NCI-H446 treated with DMSO at 0.1 percent for 48 hours (cell line): ENCODE measurements around the gene LCE3D.
"Not testable (repeated sequence)": the region's sequence is repeated elsewhere in the genome, so short reads cannot be mapped to it uniquely, and the experiment has no call there.

Source experiments
- DNase-seq: peaks from one replicate; lab custom pipeline; 2025; lab: John Stamatoyannopoulos, UW

The LCE3D gene, protein sequence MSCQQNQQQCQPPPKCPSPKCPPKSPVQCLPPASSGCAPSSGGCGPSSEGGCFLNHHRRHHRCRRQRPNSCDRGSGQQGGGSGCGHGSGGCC

DNA sequence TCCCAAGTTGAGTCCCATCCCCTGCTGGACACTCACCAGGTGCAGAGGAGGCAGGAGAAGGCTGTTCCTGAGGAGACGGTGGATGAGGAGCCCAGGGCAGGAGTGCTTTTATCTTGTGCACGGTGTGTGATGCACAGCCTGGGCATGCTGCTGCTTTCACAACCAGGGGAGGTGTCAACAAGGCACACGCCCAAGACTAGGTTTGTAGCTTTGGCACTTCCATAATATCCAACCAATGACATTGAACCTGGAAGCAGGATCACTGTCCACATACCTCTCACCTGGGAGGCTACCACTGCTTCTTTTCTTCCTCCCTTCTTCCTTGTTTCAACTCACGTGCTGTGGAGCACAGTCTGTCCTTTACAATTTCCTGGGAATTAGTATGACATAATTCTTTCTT lies at the start of gene LCE3D:
TSS of gene LCE3D (minus strand) at position 84 of the 400 bp plus-strand sequence. CDS start 580 bp downstream, outside the sequence.
- DNase-seq, result no peak

DNA sequence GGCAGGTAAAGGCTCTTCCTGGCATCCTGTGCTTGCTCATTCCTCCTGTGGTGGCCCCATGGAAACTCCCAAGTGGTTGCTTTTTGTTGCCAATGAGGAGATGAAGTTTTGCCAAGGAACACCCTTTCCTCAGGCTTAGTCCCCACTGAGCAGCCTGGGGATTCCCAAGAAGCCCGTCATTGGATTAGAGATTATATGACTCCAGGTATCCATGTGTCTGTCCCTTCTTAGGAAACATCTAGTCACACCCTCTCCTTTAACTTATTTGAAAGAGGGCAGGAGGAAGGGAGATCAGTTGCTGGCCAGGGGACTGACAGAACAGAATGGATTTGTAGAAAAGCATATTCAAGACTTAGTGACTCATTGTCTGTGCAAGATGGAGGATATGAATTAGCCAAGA lies 46.4 kb upstream of the LCE3D start:
- no peak for DNase-seq

DNA sequence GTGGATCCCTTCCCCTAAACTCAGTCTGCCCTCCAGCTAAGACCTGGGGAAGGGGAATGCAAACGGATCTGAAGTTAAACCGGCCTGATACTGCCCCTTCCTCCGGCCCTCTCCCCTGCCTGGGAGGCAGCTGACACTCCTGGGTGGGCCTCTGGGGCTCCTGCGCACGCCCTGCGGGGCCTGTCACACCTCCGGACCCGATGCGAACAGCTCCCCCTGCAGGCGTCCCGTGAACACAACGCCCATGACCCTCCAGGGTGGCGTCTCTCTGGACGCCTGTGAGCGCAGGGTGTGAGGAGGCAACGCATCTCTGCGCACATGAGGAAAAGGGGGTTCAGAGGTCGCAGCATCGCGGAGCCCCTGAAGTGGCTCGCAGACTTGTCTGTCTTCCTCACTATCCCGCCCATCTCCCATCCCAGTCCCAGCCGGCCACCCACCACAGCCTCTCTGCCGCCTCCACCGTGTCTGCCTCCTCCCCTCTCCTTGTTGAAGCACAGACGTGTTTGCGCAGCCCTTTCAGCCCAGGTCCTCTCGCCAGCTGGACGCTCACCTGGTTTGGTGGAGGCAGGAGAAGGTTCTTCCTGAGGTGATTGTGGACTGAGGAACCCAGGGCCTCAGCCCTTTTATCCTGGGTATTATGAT lies 43.0 kb upstream of the LCE3D start:
- no peak for DNase-seq

DNA sequence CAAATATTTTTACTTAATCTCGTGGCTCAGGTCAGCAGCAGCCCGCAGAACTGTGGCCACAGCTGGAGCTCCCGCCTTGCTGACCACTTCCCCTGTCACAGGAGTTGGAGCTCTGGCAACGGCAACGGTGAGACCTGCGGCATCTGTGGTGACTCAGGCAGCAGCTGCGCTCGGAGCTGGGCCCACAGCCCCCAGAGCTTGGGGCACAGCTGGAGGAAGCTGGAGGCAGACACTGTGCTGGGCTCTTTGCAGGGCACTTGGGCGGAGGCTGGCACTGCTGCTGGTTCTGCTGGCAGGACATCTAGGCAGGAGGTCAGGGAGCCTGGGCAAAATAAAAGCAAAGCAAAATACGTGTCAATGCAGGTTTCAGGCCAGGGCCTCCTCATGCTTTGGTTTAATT lies 42.5 kb upstream of the LCE3D start, which contains the start of gene LCE3A:
TSS of gene LCE3A (minus strand) at position 301 of the 400 bp plus-strand sequence. CDS start at position 301, 0 bp downstream.
- no peak for DNase-seq

DNA sequence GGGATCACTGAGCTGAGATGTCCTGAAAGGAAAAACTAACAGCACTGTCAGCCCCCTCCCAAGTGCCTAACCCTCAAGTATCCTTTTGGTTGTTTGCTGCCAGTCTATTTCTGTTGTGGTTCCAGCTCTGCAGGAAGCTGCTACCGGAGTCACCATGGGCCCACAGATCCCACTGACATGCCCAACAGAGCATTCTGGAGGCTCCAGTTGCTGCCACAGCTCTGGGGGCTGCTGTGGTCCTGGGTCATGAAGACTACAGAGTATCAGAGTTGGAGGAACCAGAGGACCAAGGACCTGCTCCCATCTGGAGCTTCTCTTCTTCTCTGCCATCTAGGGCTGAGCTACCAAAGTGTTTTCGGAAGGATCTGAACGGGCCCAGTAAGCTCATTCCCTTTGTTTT lies 41.7 kb upstream of the LCE3D start:
- DNase-seq, result no peak

DNA sequence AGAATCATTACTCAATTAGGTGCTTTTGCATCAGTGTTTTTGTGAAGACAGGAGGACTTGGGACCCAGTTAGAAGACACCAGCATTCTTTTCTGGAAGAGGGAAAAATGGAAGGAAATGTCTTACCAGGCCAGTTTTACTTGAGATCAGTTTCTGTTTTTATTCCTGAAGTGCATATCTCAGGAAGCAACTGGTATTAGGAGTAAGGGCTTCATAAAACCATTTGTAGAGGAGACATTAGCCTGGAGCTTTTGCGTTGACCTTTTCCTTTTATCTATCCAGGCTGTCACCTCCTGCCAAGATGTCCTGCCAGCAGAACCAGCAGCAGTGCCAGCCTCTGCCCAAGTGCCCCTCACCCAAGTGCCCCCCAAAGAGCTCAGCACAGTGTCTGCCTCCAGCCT lies 33.2 kb upstream of the LCE3D start, which contains the start of gene LCE3B:
TSS of gene LCE3B (plus strand) at position 301 of the 400 bp plus-strand sequence. CDS start at position 301, 0 bp downstream.
- no peak for DNase-seq

DNA sequence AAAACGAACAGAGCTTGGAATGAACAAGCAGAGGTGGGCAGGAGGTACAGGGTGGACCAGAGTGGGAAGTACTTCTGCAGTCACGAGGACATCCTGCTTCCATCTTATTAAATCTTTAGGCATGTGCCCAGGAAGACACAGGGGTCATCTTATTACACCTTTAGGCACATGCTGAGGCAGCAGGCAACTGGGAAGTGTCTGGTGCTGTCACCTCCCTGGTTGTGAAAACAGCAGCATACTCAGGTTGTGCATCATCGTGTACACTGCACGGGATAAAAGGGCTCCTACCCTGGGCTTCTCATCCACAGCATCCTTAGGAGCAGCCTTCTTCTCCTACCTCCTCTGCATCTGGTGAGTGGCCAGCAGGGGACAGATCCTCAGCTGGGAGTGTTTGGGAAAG lies 19.6 kb upstream of the LCE3D start, which contains the start of gene LCE3C:
TSS of gene LCE3C (plus strand) at position 301 of the 400 bp plus-strand sequence. CDS start 498 bp downstream, outside the sequence.
- DNase-seq, result no peak

DNA sequence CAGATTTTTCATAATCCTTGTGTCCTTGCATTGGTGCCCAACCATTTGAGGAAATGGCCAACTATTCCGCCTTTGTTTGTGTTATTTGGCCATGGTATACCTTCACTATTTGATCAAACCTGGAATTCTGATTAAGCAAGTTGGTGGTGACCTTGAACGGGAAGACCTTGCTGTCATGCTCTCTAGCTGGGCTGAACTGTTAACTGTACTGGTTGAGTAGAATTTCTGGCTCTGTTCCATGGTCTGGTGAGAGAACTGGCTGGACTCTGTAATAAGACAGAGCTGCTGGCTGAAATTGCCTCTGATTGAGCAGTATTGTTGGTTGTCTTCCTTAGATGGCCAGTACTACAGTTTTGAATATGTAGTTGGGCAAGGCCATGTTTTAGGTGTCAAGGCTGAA lies 16.7 kb upstream of the LCE3D start:
- DNase-seq, result no peak

DNA sequence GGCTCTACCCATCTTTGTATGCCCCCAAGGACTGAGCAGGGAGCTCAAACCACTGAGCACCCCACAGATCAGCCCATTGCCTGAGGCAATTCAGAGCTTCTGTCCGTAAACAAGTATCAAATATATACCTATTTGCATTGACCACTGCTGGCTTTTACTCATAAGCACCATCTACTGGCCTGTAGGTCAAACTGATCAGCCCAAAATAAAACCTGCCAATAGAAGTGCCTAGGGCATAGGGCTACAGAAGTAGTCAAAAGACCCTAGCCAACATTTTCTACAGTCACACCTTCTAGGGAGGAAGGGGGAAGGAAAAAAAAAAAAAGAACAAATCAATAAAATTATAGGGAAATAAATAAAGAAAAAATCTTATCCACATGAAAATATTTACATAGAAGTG lies 5.3 kb upstream of the LCE3D start:
- DNase-seq, result no peak

DNA sequence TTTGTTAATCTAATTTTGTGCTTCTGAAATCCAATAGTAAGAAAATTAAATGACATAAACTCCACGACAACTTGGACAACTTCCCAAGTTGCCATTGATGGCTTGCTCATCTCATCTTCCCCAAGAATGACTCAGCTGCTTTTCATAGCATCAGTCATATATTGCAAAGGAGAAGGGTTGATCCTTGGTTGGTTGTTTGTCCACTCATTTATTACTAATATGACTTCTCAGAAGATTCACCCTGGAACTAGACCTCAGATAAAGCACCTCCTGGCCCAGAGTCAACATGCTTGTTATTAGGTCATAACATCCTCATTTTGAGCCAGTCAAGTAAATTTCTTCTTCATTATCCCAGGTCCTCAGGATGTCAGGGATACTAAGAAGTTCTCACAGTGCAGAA lies 2.3 kb upstream of the LCE3D start:
- DNase-seq, result no peak

DNA sequence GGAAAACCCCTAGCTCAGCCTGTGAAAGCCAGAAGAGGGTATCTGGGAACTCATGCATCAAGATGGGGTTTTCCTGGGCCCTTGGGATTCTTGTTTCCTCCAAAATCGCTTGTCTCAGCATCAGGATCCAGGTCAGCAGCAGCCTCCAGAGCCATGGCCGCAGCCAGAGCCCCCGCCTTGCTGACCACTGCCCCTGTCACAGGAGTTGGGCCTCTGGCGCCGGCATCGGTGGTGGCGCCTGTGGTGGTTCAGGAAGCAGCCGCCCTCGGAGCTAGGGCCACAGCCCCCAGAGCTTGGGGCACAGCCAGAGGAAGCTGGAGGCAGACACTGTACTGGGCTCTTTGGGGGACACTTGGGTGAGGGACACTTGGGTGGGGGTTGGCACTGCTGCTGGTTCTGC lies 790 bp downstream of the LCE3D start:
- DNase-seq, result not testable (repeated sequence)

DNA sequence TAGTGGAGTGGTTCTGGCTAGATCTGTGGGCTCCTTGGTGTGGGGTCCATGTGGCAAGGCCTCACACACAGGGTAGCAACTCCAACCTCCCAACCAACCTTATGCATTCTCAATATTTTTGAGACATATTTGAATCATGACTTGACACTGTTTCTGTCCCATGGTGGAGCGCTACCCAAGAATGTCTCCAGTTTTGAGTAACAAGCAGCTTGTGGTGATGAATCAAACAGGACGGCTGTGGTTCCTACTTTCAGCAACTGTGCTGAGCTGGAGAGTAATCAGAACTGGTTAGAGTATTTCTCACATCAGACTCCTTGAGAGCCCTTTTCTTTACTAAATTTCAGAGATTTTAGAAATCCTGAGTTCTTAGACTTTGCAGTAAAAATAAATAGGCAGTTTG lies 3.1 kb downstream of the LCE3D start:
- no peak for DNase-seq

DNA sequence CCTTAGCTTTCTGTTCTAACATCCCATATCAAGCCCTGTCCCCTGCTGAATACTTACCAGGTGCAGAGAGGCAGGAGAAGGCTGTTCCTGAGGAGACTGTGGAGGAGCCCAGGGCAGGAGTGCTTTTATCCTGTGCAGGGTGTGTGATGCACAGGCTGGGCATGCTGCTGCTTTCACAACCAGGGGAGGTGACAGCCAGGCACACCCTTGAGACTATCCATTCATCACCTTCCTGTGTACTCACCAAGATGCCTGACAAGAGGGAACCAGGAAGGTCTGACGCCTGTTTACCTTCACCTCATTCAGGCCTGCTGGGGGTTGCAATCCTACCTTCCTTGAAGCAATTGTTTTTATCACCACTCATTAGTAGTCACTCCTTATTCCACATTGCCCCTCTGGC lies 13.6 kb downstream of the LCE3D start, which contains the start of gene LCE3E:
TSS of gene LCE3E (minus strand) at position 100 of the 400 bp plus-strand sequence. CDS start 572 bp downstream, outside the sequence.
- no peak for DNase-seq

DNA sequence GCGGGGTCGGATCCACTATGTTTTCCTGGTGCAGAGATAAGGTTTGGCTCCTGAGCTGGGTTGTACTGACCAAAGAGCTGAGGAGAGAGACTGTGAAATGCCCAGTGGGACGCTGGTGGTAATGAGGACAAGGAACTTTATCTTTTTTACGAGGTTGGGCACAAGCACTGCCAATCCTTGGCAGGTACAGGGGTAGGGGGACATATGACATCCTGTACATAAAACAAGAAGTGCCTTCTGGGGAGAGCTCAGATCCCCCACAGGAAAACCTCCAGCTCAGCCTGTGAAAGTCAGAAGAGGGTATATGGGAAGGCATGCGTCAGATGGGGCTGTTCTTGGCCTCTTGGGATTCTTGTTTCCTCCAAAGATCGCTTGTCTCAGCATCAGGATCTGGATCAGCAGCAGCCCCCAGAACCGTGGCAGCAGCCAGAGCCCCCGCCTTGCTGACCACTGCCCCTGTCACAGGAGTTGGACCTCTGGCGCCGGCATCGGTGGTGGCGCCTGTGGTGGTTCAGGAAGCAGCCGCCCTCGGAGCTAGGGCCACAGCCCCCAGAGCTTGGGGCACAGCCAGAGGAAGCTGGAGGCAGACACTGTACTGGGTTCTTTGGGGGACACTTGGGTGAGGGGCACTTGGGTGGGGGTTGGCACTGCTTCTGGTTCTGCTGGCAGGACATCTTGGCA lies 14.6 kb downstream of the LCE3D start:
- no peak for DNase-seq

DNA sequence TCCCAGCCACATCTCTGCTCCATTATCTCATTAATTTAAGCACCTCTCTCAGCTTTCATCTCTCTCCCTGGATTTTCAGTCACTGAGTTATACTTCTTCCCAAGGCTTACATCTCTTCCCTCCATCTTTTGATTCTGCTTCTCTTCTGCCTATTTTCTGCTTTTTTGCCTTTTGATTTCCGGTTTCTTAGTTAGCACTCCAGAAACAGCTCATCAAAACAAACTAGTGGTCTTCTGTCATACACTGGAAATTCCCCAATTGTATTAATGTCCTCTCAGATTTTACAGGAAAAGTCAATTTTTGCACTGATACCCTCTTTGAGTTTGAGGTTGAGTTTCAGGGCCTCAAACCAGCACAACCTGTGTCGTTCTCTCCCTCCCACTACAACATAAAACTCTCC lies 15.2 kb downstream of the LCE3D start:
- no peak for DNase-seq

DNA sequence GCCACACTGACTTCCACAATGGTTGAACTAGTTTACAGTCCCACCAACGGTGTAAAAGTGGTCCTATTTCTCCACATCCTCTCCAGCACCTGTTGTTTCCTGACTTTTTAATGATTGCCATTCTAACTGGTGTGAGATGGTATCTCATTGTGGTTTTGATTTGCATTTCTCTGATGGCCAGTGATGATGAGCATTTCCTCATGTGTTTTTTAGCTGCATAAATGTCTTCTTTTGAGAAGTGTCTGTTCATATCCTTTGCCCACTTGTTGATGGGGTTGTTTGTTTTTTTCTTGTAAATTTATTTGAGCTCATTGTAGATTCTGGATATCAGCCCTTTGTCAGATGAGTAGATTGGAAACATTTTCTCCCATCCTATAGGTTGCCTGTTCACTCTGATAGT lies 32.0 kb downstream of the LCE3D start:
- DNase-seq, result not testable (repeated sequence)

DNA sequence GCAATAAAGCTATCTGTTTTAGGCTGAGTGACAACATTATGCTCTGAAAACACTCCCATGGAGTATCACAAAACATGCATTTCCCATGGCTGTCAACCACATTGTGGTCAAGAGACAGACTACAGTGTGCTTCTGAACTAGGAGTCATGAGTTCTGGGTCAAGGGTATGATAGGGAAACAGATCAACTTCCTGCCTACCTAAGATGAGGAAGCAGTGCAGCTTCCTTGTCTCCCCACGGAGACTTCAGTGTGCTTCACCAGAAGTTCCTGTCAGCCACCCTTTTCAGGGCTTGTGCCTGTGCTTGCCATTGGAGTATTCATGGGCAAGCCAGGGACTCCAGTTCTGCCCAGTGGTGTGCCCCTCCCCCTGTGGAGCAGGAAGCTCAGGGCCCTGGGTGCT lies 33.6 kb downstream of the LCE3D start:
- DNase-seq, result no peak

DNA sequence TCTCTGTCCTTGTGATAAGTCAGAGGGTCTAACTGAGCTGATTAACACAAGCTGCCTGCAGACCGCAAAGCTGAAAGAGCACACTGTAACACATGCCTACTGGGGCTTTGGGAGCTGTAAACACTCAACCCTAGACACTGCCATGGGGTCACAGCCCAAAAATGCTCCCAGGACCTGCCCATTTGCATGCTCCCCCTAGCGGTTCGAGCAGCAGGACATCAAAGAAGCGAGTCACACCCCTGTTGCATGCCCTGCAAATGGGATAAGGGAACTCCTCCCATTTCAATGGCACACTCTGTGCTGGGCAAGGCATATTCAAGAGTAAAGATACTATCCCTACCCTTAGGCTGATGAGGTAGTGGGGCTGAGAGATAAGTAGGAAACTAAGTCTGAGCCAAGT lies 36.5 kb downstream of the LCE3D start:
- no peak for DNase-seq

DNA sequence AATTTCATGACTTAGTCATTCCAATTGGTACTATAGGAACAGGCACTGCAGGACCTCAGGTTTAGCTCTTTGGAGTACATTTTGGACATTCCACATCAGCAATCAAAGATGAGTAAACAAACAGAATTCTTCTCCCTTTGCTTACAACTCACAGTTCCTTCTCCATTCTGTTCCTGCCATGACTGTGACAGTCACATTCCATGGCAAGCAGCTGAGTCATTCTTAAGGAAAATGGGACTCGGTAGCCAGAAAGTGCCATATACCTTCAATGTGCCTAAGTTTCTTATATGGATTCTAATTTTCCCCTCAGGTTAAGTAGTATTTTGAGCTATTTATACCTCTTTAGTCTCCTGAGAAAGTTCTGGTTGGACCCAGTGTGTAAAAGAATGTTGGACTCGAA lies 40.4 kb downstream of the LCE3D start:
- no peak for DNase-seq

DNA sequence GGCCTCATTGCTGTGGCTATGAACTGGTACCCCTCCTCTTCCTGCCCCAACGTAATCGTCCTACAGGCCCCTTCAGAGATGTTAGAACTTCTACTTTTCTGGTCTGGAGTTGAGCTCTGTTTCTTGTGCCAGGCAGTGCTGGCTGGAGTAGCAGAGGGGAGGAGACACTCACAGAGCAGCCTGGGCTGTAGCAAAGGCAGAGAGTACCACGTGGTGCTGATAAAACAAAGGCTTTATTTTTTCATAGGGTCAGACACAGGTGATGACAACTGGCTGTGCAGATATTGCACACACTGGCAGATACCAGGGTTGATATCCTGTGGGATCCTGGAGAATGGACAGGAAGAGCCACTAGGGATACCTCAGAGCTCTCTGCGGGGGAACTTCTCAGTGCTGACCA lies 42.8 kb downstream of the LCE3D start:
- DNase-seq, result no peak

DNA sequence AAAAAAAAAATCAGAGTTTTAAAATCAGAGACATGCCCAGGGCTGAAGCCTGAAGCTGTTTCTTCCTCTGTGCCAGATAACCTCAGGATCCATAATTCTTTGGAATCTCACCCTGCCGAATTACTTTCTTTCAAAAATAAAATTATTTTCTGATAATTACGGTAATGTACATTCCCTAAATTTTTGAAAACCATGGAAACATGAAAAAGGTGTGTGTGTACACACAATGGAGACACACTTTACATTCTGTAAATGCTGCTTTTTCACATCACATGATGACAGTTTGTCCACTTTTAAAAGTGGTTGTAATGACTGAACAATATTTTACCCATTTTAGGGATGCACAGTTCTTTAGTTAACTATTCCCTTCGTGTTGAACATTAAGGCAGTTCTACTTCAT lies 44.5 kb downstream of the LCE3D start:
- no peak for DNase-seq

DNA sequence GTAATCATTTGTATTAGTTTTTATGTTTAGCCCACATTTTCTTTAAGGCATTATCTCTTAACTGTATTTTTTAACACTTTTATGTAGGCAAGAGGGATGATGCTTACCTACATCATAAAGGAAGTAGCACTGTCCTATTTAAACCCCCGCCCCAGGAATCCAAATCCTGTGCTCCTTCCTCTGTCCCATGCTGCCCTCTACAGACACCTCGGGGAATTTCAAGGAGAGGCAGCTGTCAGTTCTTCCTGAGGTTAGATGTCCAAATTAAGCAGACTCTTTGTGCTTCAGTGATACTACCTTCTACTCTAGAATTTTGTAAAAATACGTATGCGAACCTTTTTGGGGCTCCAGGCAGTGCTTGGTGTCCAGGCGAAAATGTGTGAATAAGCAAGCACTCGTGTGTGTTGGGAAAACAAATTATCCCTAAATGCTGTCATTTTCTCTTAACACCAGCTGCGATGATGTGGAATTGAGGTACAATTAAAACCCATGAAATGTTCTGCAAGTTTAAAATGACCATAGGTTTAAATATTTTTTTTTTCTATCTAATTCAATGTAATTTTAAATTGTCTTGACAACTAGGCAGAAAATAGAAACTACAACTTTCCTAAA lies 46.9 kb downstream of the LCE3D start:
- no peak for DNase-seq
